H9 (cell line): ENCODE results near the gene RAB14. TPM values are rescaled to one million over a fixed set of nuclear protein-coding genes. Genes with fewer than 3 reads are reported as not detected.

Experiments used
- DNase-seq: peaks from one replicate; pipeline ENCODE4 v3.0.0-alpha.2; 2017
- H2AFZ ChIP-seq: one replicate; pipeline ENCODE4 v1.6.1; 2013; ENCODE audit warnings: mild to moderate bottlenecking, low read length, control low read depth, moderate library complexity
- H2AK5ac ChIP-seq: 2 replicates; pipeline ENCODE4 v1.6.1; 2013; ENCODE audit warnings: low read length, control low read depth, mixed read lengths; ENCODE audit not compliant: insufficient read length
- H2BK120ac ChIP-seq: one replicate; pipeline ENCODE4 v1.6.1; 2013; ENCODE audit warnings: low read depth, mild to moderate bottlenecking, low read length, control low read depth, inconsistent platforms; ENCODE audit not compliant: poor library complexity, severe bottlenecking
- H2BK12ac ChIP-seq: 2 replicates; pipeline ENCODE4 v1.6.1; 2013; ENCODE audit warnings: low read length, control low read depth, mixed read lengths, low read depth; ENCODE audit not compliant: insufficient read length
- H2BK15ac ChIP-seq: 2 replicates; pipeline ENCODE4 v1.6.1; 2013; ENCODE audit warnings: low read depth, low read length, control low read depth
- H2BK20ac ChIP-seq: one replicate; pipeline ENCODE4 v1.6.1; 2013; ENCODE audit warnings: low read depth, mild to moderate bottlenecking, low read length, control low read depth, inconsistent platforms; ENCODE audit not compliant: poor library complexity, severe bottlenecking
- H2BK5ac ChIP-seq: 2 replicates; pipeline ENCODE4 v1.6.1; 2013; ENCODE audit warnings: low read length, control low read depth, mixed read lengths; ENCODE audit not compliant: insufficient read length
- H3K14ac ChIP-seq: 2 replicates; pipeline ENCODE4 v1.6.1; 2013; ENCODE audit warnings: low read length, control low read depth; ENCODE audit not compliant: insufficient read depth
- H3K18ac ChIP-seq: 2 replicates; pipeline ENCODE4 v1.6.1; 2013; ENCODE audit warnings: low read depth, mild to moderate bottlenecking, mixed read lengths, low read length, control low read depth; ENCODE audit not compliant: insufficient read length
- H3K23ac ChIP-seq: 2 replicates; pipeline ENCODE4 v1.6.1; 2013; ENCODE audit warnings: low read length, control low read depth, mixed read lengths, low read depth; ENCODE audit not compliant: insufficient read length
- H3K23me2 ChIP-seq: 2 replicates; pipeline ENCODE4 v1.6.1; 2013; ENCODE audit warnings: low read depth, mild to moderate bottlenecking, mixed read lengths, low read length, control low read depth; ENCODE audit not compliant: insufficient read length, poor library complexity, severe bottlenecking
- H3K27ac ChIP-seq: 2 replicates; pipeline ENCODE4 v1.5.1; 2013; ENCODE audit warnings: low read length, control low read depth, mixed read lengths, low read depth; ENCODE audit not compliant: insufficient read length
- H3K27me3 ChIP-seq: 2 replicates; pipeline ENCODE4 v1.6.1; 2013; ENCODE audit warnings: low read length, control low read depth, inconsistent platforms; ENCODE audit not compliant: insufficient read depth
- H3K4ac ChIP-seq: 2 replicates; pipeline ENCODE4 v1.6.1; 2013; ENCODE audit warnings: low read depth, mild to moderate bottlenecking, control low read depth, inconsistent platforms, low read length, moderate library complexity
- H3K4me1 ChIP-seq: 2 replicates; pipeline ENCODE4 v1.6.1; 2013; ENCODE audit warnings: low read length, control low read depth, inconsistent platforms; ENCODE audit not compliant: insufficient read depth
- H3K4me2 ChIP-seq: 2 replicates; pipeline ENCODE4 v1.6.1; 2013; ENCODE audit warnings: low read length, control low read depth, mixed read lengths; ENCODE audit not compliant: insufficient read length, insufficient read depth
- H3K56ac ChIP-seq: 2 replicates; pipeline ENCODE4 v1.6.1; 2013; ENCODE audit warnings: low read depth, mild to moderate bottlenecking, mixed read lengths, low read length, control low read depth; ENCODE audit not compliant: insufficient read length
- H3K79me1 ChIP-seq: 2 replicates; pipeline ENCODE4 v1.6.1; 2013; ENCODE audit warnings: low read depth, mild to moderate bottlenecking, moderate library complexity, low read length, control low read depth, inconsistent platforms; ENCODE audit not compliant: insufficient read depth, poor library complexity, severe bottlenecking
- H3K79me2 ChIP-seq: 2 replicates; pipeline ENCODE4 v1.6.1; 2013; ENCODE audit warnings: low read length, control low read depth, inconsistent platforms; ENCODE audit not compliant: insufficient read depth
- H3K9ac ChIP-seq: 2 replicates; pipeline ENCODE4 v1.6.1; 2013; ENCODE audit warnings: low read length, control low read depth, mixed read lengths; ENCODE audit not compliant: insufficient read length; ENCODE audit errors: extremely low read depth
- H3K9me3 ChIP-seq: one replicate; pipeline ENCODE4 v1.6.1; 2013; ENCODE audit warnings: low read depth, low read length, inconsistent platforms; ENCODE audit not compliant: control insufficient read depth
- H3T11ph ChIP-seq: one replicate; pipeline ENCODE4 v1.6.1; 2013; ENCODE audit warnings: mild to moderate bottlenecking, low read length, control low read depth, inconsistent platforms
- H4K20me1 ChIP-seq: one replicate; pipeline ENCODE4 v1.6.1; 2013; ENCODE audit not compliant: control insufficient read depth, insufficient read length, insufficient read depth
- H4K5ac ChIP-seq: 2 replicates; pipeline ENCODE4 v1.6.1; 2013; ENCODE audit warnings: low read depth, mild to moderate bottlenecking, mixed read lengths, low read length, control low read depth; ENCODE audit not compliant: insufficient read length
- H4K8ac ChIP-seq: replicated peaks from 2 replicates; pipeline ENCODE4 v1.6.1; 2013; ENCODE audit warnings: low read length, control low read depth, mixed read lengths, low read depth; ENCODE audit not compliant: insufficient read length
- H4K91ac ChIP-seq: 2 replicates; pipeline ENCODE4 v1.6.1; 2013; ENCODE audit warnings: low read depth, mild to moderate bottlenecking, moderate library complexity, mixed read lengths, low read length, control low read depth; ENCODE audit not compliant: insufficient read length
- H3K27ac Mint-ChIP-seq, 3 experiments: 2 replicates in 2 of 3; 3 replicates in 1 of 3; pipeline ENCODE4 v1.8.0; 2020 to 2021; ENCODE audit warnings: mixed read lengths in 3 of 3, mild to moderate bottlenecking in 1 of 3, moderate library complexity in 1 of 3
- H3K27me3 Mint-ChIP-seq: 2 replicates; pipeline ENCODE4 v1.8.0; 2021; ENCODE audit warnings: low read depth, mild to moderate bottlenecking, moderate library complexity, mixed read lengths
- H3K36me3 Mint-ChIP-seq, 3 experiments: 2 replicates in 2 of 3; 3 replicates in 1 of 3; pipeline ENCODE4 v1.8.0; 2020 to 2021; ENCODE audit warnings: low read depth in 3 of 3, mixed read lengths in 3 of 3; ENCODE audit not compliant: insufficient read depth in 1 of 3
- H3K4me1 Mint-ChIP-seq, 2 experiments: 2 replicates each; pipeline ENCODE4 v1.8.0; 2020; ENCODE audit warnings: mixed read lengths in 2 of 2
- H3K4me3 Mint-ChIP-seq, 2 experiments: 2 replicates in 1 of 2; 3 replicates in 1 of 2; pipeline ENCODE4 v1.8.0; 2020 to 2021; ENCODE audit warnings: mild to moderate bottlenecking in 2 of 2, mixed read lengths in 2 of 2, moderate library complexity in 1 of 2
- H3K9me3 Mint-ChIP-seq, 2 experiments: 2 replicates in 1 of 2; 3 replicates in 1 of 2; pipeline ENCODE4 v1.8.0; 2020; ENCODE audit warnings: mild to moderate bottlenecking in 2 of 2, mixed read lengths in 2 of 2, moderate library complexity in 1 of 2
- CTCF ChIP-seq: fragments of 200-600 bp; sonication (generic); conservative IDR thresholded peaks from 3 replicates; pipeline ENCODE4 v1.8.0; 2021; ENCODE audit warnings: antibody characterized with exemption, mild to moderate bottlenecking
- WGBS: extraction: QIAGEN DNeasy Blood & Tissue Kit; methylation state at CpG from one replicate; pipeline ENCODE4 v1.1.7; 2013; ENCODE audit warnings: missing lambda C conversion rate, low lambda C conversion rate, mixed read lengths; ENCODE audit not compliant: insufficient read length; ENCODE audit errors: extremely low coverage; 5-methylcytosine and 5-hydroxymethylcytosine counted together
- total RNA-seq: library from RNA; stranded (reverse); gene quantifications from 2 replicates; pipeline ENCODE4 v1.2.1, GENCODE V29; 2021

Gene RAB14
- total RNA-seq, 1 experiment from 2014 or later = 33.6 TPM

DNA sequence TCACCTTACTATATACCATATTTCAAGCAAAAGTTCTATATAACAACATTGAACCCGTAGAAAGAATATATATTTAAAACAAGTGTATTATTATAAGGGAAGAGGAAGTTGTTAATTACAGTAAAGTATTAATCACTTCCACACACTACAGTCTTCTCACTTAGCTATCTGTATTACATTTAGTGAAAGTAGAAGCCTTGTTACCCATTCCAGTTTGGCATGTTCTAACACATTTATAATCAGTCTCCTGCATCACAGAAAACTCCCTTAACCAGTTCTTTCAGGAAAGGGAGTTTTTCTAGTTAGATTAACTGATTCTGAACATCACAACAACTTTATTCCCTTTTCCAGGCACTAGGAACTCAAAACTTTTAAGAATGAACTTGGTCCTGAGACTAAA is 6.9 kb downstream of the RAB14 start:
- Mint-ChIP-seq H3K27ac (no peak overlapping the region), H3K36me3 (peaks cover 0 to 1% (median 0%) of the 10 kb centered on the region in 3 experiments; a peak in 1 of 7 replicates), H3K4me1 (peaks cover 22 to 27% of the 10 kb centered on the region in 2 experiments), H3K4me3 (no peak overlapping the region), H3K27me3 (no peaks in the 10 kb centered on the region), H3K9me3 (no peaks in the 10 kb centered on the region)
- Histone ChIP-seq H3K18ac (no peak overlapping the region), H3K23ac (no peak overlapping the region), H3K79me2 (peaks cover 10% of the 10 kb centered on the region; the same call in 1 of the 2 replicates), H3K56ac (no peak overlapping the region), H3K27ac (no peak overlapping the region), H3K27me3 (no peaks in the 10 kb centered on the region), H2BK15ac (no peak overlapping the region), H3K23me2 (no peaks in the 10 kb centered on the region), H2BK12ac (no peak overlapping the region), H2AK5ac (no peak overlapping the region), H2BK5ac (no peak overlapping the region), H2AFZ (no peak overlapping the region), H3K4me1 (no peaks in the 10 kb centered on the region), H4K20me1 (no peaks in the 10 kb centered on the region), H2BK20ac (no peak overlapping the region), H4K8ac (no peak overlapping the region), H3K79me1 (peaks cover 3% of the 10 kb centered on the region), H3K14ac (no peak overlapping the region), H3K4ac (no peak overlapping the region), H3K9ac (no peak overlapping the region), H2BK120ac (no peak overlapping the region), H3T11ph (no peak overlapping the region), H4K5ac (no peak overlapping the region), H4K91ac (no peak overlapping the region), H3K9me3 (no peaks in the 10 kb centered on the region), H3K4me2 (no peak overlapping the region)
- TF ChIP-seq CTCF = no peak
- DNase-seq = no peak
- WGBS = no CpG with 5 or more reads among the region's 1 CpG
